PC-3 (cell line): ENCODE measurements around the gene FNBP1L. TPM values are rescaled to one million over a fixed set of nuclear protein-coding genes. Genes with fewer than 3 reads are reported as not detected.
"Not testable (repeated sequence)": the region's sequence is repeated elsewhere in the genome, so short reads cannot be mapped to it uniquely, and the experiment has no call there.

ENCODE experiments used
- ATAC-seq: fragments of 200-7000 bp; cut with Tn5 transposase; 2 replicates; pipeline ENCODE4 v1.9.1; 2020; ENCODE audit warnings: mild to moderate bottlenecking, moderate library complexity
- BruUV-seq: library from RNA; stranded (reverse); fragments of 400-500 nt; replicated peaks from 2 replicates; lab custom pipeline; 2021; lab: Mats Ljungman, UMichigan
- CTCF ChIA-PET: fragments of 300-600 bp; sonication (Branson Sonifier 250); formaldehyde crosslinking; loops from one replicate; lab custom pipeline; 2022; ENCODE audit warnings: antibody characterized with exemption; lab: Charles Lee
- POLR2A ChIA-PET: fragments of 300-600 bp; sonication (Branson Sonifier 250); formaldehyde crosslinking; loops from one replicate; lab custom pipeline; 2022; ENCODE audit warnings: antibody characterized with exemption; ENCODE audit not compliant: unreplicated experiment; lab: Charles Lee
- DNase-seq: peaks from one replicate; pipeline ENCODE4 v3.0.0-alpha.2; 2015
- H2AFZ ChIP-seq: fragments of 300-600 bp; sonication (generic); 2 replicates; pipeline ENCODE4 v1.6.0; 2016; ENCODE audit warnings: antibody characterized with exemption, low read length
- H3F3A ChIP-seq: fragments of 300-600 bp; sonication (generic); one replicate; pipeline ENCODE4 v1.6.0; 2017; ENCODE audit warnings: antibody characterized with exemption, low read length, control low read depth, mild to moderate bottlenecking; ENCODE audit not compliant: unreplicated experiment
- H3K27ac ChIP-seq: fragments of 300-600 bp; sonication (generic); 2 replicates; pipeline ENCODE4 v1.5.1; 2016; ENCODE audit warnings: mild to moderate bottlenecking, low read length
- H3K27me3 ChIP-seq: fragments of 300-600 bp; sonication (generic); 2 replicates; pipeline ENCODE4 v1.6.1; 2016; ENCODE audit warnings: low read length, mixed read lengths
- H3K36me3 ChIP-seq: fragments of 300-600 bp; sonication (generic); 2 replicates; pipeline ENCODE4 v1.6.1; 2016; ENCODE audit warnings: low read depth, mixed run types, low read length, mixed read lengths
- H3K4me1 ChIP-seq: fragments of 300-600 bp; sonication (generic); 2 replicates; pipeline ENCODE4 v1.5.1; 2016; ENCODE audit warnings: low read length; ENCODE audit not compliant: insufficient read depth
- H3K4me2 ChIP-seq: fragments of 300-600 bp; sonication (generic); 2 replicates; pipeline ENCODE4 v1.6.0; 2016; ENCODE audit warnings: low read length
- H3K4me3 ChIP-seq: fragments of 300-600 bp; sonication (generic); 2 replicates; pipeline ENCODE4 v1.5.1; 2016; ENCODE audit warnings: mild to moderate bottlenecking, low read length, mixed read lengths
- H3K79me2 ChIP-seq: fragments of 300-600 bp; sonication (generic); 2 replicates; pipeline ENCODE4 v1.6.1; 2017; ENCODE audit warnings: low read length, mixed read lengths
- H3K9ac ChIP-seq: fragments of 300-600 bp; sonication (generic); 2 replicates; pipeline ENCODE4 v1.6.0; 2016; ENCODE audit warnings: mild to moderate bottlenecking, low read length
- H3K9me2 ChIP-seq: fragments of 300-600 bp; sonication (generic); replicated peaks from 2 replicates; pipeline ENCODE4 v1.6.1; 2016; ENCODE audit warnings: mixed run types, low read length, mixed read lengths
- H3K9me3 ChIP-seq: fragments of 300-600 bp; sonication (generic); 2 replicates; pipeline ENCODE4 v1.6.1; 2016; ENCODE audit warnings: low read length, mixed read lengths
- H4K20me1 ChIP-seq: fragments of 300-600 bp; sonication (generic); 2 replicates; pipeline ENCODE4 v1.6.1; 2016; ENCODE audit warnings: low read length, mixed read lengths
- EZH2 ChIP-seq: fragments of 300-600 bp; sonication (generic); IDR thresholded peaks from one replicate; pipeline ENCODE4 v1.6.1; 2017; ENCODE audit warnings: antibody characterized with exemption, mild to moderate bottlenecking, low read length; ENCODE audit not compliant: unreplicated experiment
- EZH2phosphoT487 ChIP-seq: fragments of 300-600 bp; sonication (generic); IDR thresholded peaks from 2 replicates; pipeline ENCODE4 v1.6.1; 2018; ENCODE audit warnings: mild to moderate bottlenecking, antibody characterized with exemption, low read length, borderline replicate concordance
- intact Hi-C: fragments of 100-400 bp; cut with micrococcal nuclease; formaldehyde crosslinking; loops from 2 replicates; pipeline ENCODE4 v1.9.0; 2023
- total RNA-seq: library from RNA; depleted of rRNA; stranded (reverse); fragments of >200 nt; gene quantifications from 2 replicates; pipeline ENCODE4 v1.2.3, GENCODE V29; 2014
- TF ChIP-seq, protein P1 (sequence below): fragments of 300-600 bp; sonication (generic); conservative IDR thresholded peaks from 2 replicates; pipeline ENCODE4 v1.5.1; 2017; ENCODE audit warnings: antibody characterized with exemption, low read depth, mild to moderate bottlenecking, low read length

Gene FNBP1L
- total RNA-seq, 1 experiment from 2014 or later = 28.3 TPM

- H2AFZ ChIP-seq = no peak overlapping the region
- H3F3A ChIP-seq = no peaks in the 10 kb centered on the region
- peaks cover 76% of the 10 kb centered on the region for H3K79me2 ChIP-seq
- peaks cover 7% of the 10 kb centered on the region; the same call in 1 of the 2 replicates for H3K36me3 ChIP-seq
- TF ChIP-seq EZH2phosphoT487 (no peak), EZH2 (no peak)
- TF ChIP-seq, protein P1, sequence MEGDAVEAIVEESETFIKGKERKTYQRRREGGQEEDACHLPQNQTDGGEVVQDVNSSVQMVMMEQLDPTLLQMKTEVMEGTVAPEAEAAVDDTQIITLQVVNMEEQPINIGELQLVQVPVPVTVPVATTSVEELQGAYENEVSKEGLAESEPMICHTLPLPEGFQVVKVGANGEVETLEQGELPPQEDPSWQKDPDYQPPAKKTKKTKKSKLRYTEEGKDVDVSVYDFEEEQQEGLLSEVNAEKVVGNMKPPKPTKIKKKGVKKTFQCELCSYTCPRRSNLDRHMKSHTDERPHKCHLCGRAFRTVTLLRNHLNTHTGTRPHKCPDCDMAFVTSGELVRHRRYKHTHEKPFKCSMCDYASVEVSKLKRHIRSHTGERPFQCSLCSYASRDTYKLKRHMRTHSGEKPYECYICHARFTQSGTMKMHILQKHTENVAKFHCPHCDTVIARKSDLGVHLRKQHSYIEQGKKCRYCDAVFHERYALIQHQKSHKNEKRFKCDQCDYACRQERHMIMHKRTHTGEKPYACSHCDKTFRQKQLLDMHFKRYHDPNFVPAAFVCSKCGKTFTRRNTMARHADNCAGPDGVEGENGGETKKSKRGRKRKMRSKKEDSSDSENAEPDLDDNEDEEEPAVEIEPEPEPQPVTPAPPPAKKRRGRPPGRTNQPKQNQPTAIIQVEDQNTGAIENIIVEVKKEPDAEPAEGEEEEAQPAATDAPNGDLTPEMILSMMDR = no peak
- no TSS peak for BruUV-seq
- peaks cover 20% of the 10 kb centered on the region for H3K4me1 ChIP-seq
- no peak for ATAC-seq
- H4K20me1 ChIP-seq = peaks cover 10% of the 10 kb centered on the region; the same call in 1 of the 2 replicates
- no peak overlapping the region for H3K27ac ChIP-seq
- H3K4me2 ChIP-seq = no peak overlapping the region
- H3K4me3 ChIP-seq = no peak overlapping the region
- CTCF ChIA-PET = no interaction called here
- no peaks in the 10 kb centered on the region for H3K9me2 ChIP-seq
- POLR2A ChIA-PET = no interaction called here
- no peaks in the 10 kb centered on the region for H3K27me3 ChIP-seq
- no peaks in the 10 kb centered on the region for H3K9me3 ChIP-seq
- intact Hi-C loops = no loop called here
- no peak overlapping the region for H3K9ac ChIP-seq
- DNase-seq = no peak
Measured at GRCh38 chr1:93467606-93468005, 19.7 kb downstream of the FNBP1L start.

GRCh38 chr1:93468662-93469061, 20.7 kb downstream of the FNBP1L start:
- Histone ChIP-seq H3K9me3 (no peaks in the 10 kb centered on the region), H3F3A (no peaks in the 10 kb centered on the region), H2AFZ (no peak overlapping the region), H3K79me2 (peaks cover 76% of the 10 kb centered on the region), H4K20me1 (peaks cover 17% of the 10 kb centered on the region; the same call in 1 of the 2 replicates), H3K9ac (no peak overlapping the region), H3K9me2 (no peaks in the 10 kb centered on the region), H3K4me2 (no peak overlapping the region), H3K27me3 (no peaks in the 10 kb centered on the region), H3K4me1 (peaks cover 20% of the 10 kb centered on the region), H3K27ac (no peak overlapping the region), H3K4me3 (no peak overlapping the region), H3K36me3 (peaks cover 7% of the 10 kb centered on the region; the same call in 1 of the 2 replicates)
- DNase-seq = no peak
- no peak for ATAC-seq
- no TSS peak for BruUV-seq
- CTCF ChIA-PET = no interaction called here
- intact Hi-C loops = no loop called here
- POLR2A ChIA-PET = no interaction called here
- TF ChIP-seq, protein P1 = no peak
- no peak for TF ChIP-seq EZH2
- no peak for TF ChIP-seq EZH2phosphoT487

- intact Hi-C loops, POLR2A ChIA-PET: not testable (repeated sequence)
- peaks cover 18% of the 10 kb centered on the region; the same call in 1 of the 2 replicates for H4K20me1 ChIP-seq
Measured at GRCh38 chr1:93469223-93469622, 21.3 kb downstream of the FNBP1L start.

More at GRCh38 chr1:93469223-93469622, 21.3 kb downstream of the FNBP1L start:
- H3K27ac ChIP-seq, H3K36me3 ChIP-seq, H3K9ac ChIP-seq, H2AFZ ChIP-seq, H3K4me2 ChIP-seq, H3K4me3 ChIP-seq, CTCF ChIA-PET, BruUV-seq, DNase-seq, H3K9me2 ChIP-seq, H3F3A ChIP-seq, H3K9me3 ChIP-seq, ATAC-seq, H3K27me3 ChIP-seq: not testable (repeated sequence)
- H3K4me1 ChIP-seq = peaks cover 20% of the 10 kb centered on the region
- H3K79me2 ChIP-seq = peaks cover 76% of the 10 kb centered on the region
